ENCODE data around the gene AIG1. TPM values are rescaled to one million over a fixed set of nuclear protein-coding genes. Genes with fewer than 3 reads are reported as not detected.
A peak's percentile ranks its signal among the peaks of the same experiment; 100 is the strongest.

AIG1 gene
- total RNA-seq, 6 donors from 2014 or later, result 6.3 to 26.6 (median 20.8) TPM

- no peaks in the 10 kb centered on the region for H3K36me3 ChIP-seq
- WGBS, 2 donors, result 94 to 97% methylated on average over 6 of the region's 6 CpGs
- H3K27ac ChIP-seq, result no peak overlapping the region
- DNase-seq, result no peak
- no peak overlapping the region for H3K4me3 ChIP-seq
- TF ChIP-seq POLR2A (IDR thresholded peaks at IDR 0.05), result no peak
- no peak for TF ChIP-seq POLR2AphosphoS5 (IDR thresholded peaks at IDR 0.05)
- no peak for TF ChIP-seq EP300 (IDR thresholded peaks at IDR 0.05)
- TF ChIP-seq, protein P1, sequence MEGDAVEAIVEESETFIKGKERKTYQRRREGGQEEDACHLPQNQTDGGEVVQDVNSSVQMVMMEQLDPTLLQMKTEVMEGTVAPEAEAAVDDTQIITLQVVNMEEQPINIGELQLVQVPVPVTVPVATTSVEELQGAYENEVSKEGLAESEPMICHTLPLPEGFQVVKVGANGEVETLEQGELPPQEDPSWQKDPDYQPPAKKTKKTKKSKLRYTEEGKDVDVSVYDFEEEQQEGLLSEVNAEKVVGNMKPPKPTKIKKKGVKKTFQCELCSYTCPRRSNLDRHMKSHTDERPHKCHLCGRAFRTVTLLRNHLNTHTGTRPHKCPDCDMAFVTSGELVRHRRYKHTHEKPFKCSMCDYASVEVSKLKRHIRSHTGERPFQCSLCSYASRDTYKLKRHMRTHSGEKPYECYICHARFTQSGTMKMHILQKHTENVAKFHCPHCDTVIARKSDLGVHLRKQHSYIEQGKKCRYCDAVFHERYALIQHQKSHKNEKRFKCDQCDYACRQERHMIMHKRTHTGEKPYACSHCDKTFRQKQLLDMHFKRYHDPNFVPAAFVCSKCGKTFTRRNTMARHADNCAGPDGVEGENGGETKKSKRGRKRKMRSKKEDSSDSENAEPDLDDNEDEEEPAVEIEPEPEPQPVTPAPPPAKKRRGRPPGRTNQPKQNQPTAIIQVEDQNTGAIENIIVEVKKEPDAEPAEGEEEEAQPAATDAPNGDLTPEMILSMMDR (IDR thresholded peaks at IDR 0.05), result no peak
- H3K27me3 ChIP-seq, result no peaks in the 10 kb centered on the region
- no peaks in the 10 kb centered on the region for H3K4me1 ChIP-seq
- no peak for ATAC-seq (ENCODE audit: low FRiP score in 2 of 2)
- no peaks in the 10 kb centered on the region for H3K9me3 ChIP-seq
These were observed 39.1 kb upstream of the AIG1 start for GRCh38 chr6:143021543-143021942.

DNA sequence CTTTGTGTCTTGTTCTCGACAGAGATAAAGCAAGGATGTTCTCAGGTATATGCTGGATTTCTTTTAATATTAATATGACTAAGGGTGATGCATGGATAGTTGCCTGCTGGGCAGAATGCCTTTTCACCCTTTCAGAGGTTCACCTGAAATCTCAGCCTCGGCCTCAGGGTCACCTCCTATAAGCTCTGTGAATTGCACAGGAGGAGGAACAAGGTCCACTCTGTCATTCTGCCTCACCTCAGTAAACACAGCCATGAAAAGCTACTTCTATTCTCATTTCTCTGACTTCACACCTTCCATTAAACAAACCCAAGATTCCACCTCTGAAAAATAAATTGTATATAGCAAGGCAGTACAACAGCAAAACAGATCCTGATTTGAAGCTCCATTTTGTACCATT lies 38.1 kb upstream of the AIG1 start:
- Histone ChIP-seq H3K36me3 (no peaks in the 10 kb centered on the region), H3K4me1 (no peaks in the 10 kb centered on the region), H3K27ac (no peak overlapping the region), H3K4me3 (no peak overlapping the region), H3K9me3 (no peaks in the 10 kb centered on the region), H3K27me3 (no peaks in the 10 kb centered on the region)
- TF ChIP-seq, protein P1 (IDR thresholded peaks at IDR 0.05), result no peak
- TF ChIP-seq POLR2A (IDR thresholded peaks at IDR 0.05) (no peak), EP300 (IDR thresholded peaks at IDR 0.05) (no peak), POLR2AphosphoS5 (IDR thresholded peaks at IDR 0.05) (no peak)
- WGBS, 2 donors, result 87 to 96% methylated on average over 2 of the region's 2 CpGs
- DNase-seq (no peak), ATAC-seq (ENCODE audit: low FRiP score in 2 of 2) (no peak)

DNA sequence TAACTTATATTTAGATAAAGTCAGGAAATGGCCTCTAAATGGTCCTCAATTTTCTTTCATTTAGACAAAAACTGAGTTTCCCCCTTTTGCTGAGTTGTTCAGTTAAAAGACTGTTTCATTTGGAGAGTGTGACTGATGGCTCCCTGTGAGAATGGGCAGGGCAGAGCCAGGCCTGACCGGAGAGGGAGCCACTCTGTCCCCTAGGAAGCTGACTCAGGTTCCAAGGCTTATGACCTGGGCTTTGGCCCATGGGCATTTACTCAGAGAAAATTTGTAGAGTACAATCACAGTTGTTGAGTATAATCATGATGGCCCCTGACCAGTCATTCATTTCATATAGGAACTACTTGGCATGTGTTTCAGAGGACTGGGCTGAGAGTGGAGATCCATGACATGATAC lies 37.0 kb upstream of the AIG1 start:
- no peaks in the 10 kb centered on the region for H3K4me1 ChIP-seq
- 82 to 100% methylated on average over 1 of the region's 1 CpG for WGBS, 2 donors
- TF ChIP-seq, protein P1 (IDR thresholded peaks at IDR 0.05), result no peak
- TF ChIP-seq POLR2A (IDR thresholded peaks at IDR 0.05), result no peak

GRCh38 chr6:143024977-143025376 lies 35.7 kb upstream of the AIG1 start:
- TF ChIP-seq POLR2AphosphoS5 (IDR thresholded peaks at IDR 0.05) (no peak), EP300 (IDR thresholded peaks at IDR 0.05) (no peak), POLR2A (IDR thresholded peaks at IDR 0.05) (no peak)
- TF ChIP-seq, protein P1 (IDR thresholded peaks at IDR 0.05), result no peak
- DNase-seq (no peak), ATAC-seq (ENCODE audit: low FRiP score in 2 of 2) (no peak)
- Histone ChIP-seq H3K9me3 (no peaks in the 10 kb centered on the region), H3K4me1 (no peaks in the 10 kb centered on the region), H3K27me3 (no peaks in the 10 kb centered on the region), H3K27ac (no peak overlapping the region), H3K4me3 (no peak overlapping the region), H3K36me3 (no peaks in the 10 kb centered on the region)

More for the DNA sequence above, 37.0 kb upstream of the AIG1 start:
- no peak for ATAC-seq (ENCODE audit: low FRiP score in 2 of 2)
- DNase-seq, result no peak
- H3K27ac ChIP-seq, result no peak overlapping the region
- H3K4me3 ChIP-seq, result no peak overlapping the region
- no peaks in the 10 kb centered on the region for H3K9me3 ChIP-seq
- no peaks in the 10 kb centered on the region for H3K27me3 ChIP-seq
- no peaks in the 10 kb centered on the region for H3K36me3 ChIP-seq

DNA sequence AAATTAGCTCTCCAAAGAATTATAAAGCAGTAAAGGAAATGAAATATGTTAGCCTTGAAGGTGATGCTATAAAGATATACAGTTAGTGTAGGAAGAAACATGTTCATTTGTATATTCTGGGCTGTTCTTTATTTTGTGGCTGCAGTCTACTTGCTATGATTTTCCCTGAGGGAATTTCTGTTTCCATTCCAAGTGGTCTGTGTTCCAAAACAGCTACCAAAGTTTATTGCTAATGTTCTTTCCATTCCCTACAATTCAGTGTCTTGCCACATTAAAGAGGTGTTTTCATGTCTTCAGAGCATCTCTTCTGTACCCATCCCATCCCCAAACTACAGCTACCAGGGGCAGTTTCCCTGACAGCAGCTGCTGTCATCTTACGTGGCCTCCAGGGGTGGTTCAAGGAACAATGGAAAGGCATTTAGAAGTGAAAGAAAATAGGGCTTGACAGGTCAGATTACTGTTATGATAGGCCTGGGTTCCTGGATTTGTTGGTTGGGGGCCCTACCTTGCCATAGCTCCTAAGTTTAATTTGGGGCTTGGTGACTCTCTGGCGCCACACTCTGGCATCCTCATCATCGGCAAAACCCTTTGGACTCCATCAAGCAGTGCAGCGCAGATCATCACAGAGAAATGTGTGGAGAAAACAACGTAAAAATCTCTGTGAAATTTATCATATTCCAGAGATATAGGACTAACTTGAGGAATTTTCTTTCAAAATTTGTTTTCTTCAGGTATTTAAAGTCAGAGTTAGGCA lies 33.8 kb upstream of the AIG1 start:
- TF ChIP-seq EP300 (IDR thresholded peaks at IDR 0.05), result no peak
- TF ChIP-seq, protein P1 (IDR thresholded peaks at IDR 0.05), result peak; percentile 28 to 65 (median 56)
- H3K9me3 ChIP-seq, result no peaks in the 10 kb centered on the region
- H3K36me3 ChIP-seq, result no peaks in the 10 kb centered on the region
- no peak overlapping the region for H3K4me3 ChIP-seq
- no peaks in the 10 kb centered on the region for H3K27me3 ChIP-seq
- peak in 1 of 2 donors; percentile 47 for DNase-seq
- H3K4me1 ChIP-seq, result no peaks in the 10 kb centered on the region
- ATAC-seq (ENCODE audit: low FRiP score in 2 of 2), result peak in 1 of 2 donors; percentile 68
- no peak overlapping the region for H3K27ac ChIP-seq
- 54 to 57% methylated on average over 5 of the region's 5 CpGs for WGBS, 2 donors
